ENCODE data around the gene SCAND1. TPM values are rescaled to one million over a fixed set of nuclear protein-coding genes. Genes with fewer than 3 reads are reported as not detected.

SCAND1 gene
- polyA plus RNA-seq, 3 donors = 42.5 to 65.3 (median 59.9) TPM

- no peak for DNase-seq
Observed at GRCh38 chr20:35912881-35913280, 41.4 kb downstream of the SCAND1 start.

- DNase-seq = no peak
Observed at GRCh38 chr20:35910254-35910653, 44.0 kb downstream of the SCAND1 start.

GRCh38 chr20:35909796-35910195 is 44.5 kb downstream of the SCAND1 start:
- no peak for DNase-seq

- no peak for DNase-seq
Observed at GRCh38 chr20:35909176-35909575, 45.1 kb downstream of the SCAND1 start.

GRCh38 chr20:35908007-35908406 is 46.3 kb downstream of the SCAND1 start:
- no peak for DNase-seq

GRCh38 chr20:35907017-35907701 is 47.1 kb downstream of the SCAND1 start:
- DNase-seq = no peak

- no peak for DNase-seq
Observed at GRCh38 chr20:35904982-35905663, 49.2 kb downstream of the SCAND1 start.

- no peak for DNase-seq
Observed at GRCh38 chr20:35903843-35904242, 50.5 kb downstream of the SCAND1 start.

Other genes starting within 250 kb of the SCAND1 start
- gene RBM39, start 212.2 kb downstream of the SCAND1 start, polyA plus RNA-seq (ENCODE audit: insufficient read length in 3 of 3) = 100 to 1,000 TPM; 540 to 689 (median 646) TPM
- gene PHF20, start 182.5 kb downstream of the SCAND1 start, polyA plus RNA-seq (ENCODE audit: insufficient read length in 3 of 3) = 10 to 100 TPM; 30.2 to 34.8 (median 32.2) TPM
- 1 to 10 TPM in 1 of 3 donors, under 1 TPM in 2; 0.65 to 1.0 (median 0.83) TPM for gene CNBD2, start 14.1 kb upstream of the SCAND1 start, polyA plus RNA-seq (ENCODE audit: insufficient read length in 3 of 3)
- 10 to 100 TPM; 65.6 to 68.0 (median 67.0) TPM for gene EPB41L1, start 200.2 kb upstream of the SCAND1 start, polyA plus RNA-seq (ENCODE audit: insufficient read length in 3 of 3)

Measured in renal pelvis (tissue), 4 donors.